Measurements from ENCODE around the gene MUC5B. TPM values are rescaled to one million over a fixed set of nuclear protein-coding genes. Genes with fewer than 3 reads are reported as not detected.

Gene MUC5B
- total RNA-seq, 1 experiment from 2014 or later = 24.3 TPM

GRCh38 chr11:1289211-1289935 lies 66.5 kb downstream of the MUC5B start:
- no TSS peak for BruUV-seq (replicated peaks)
- ChIA-PET POLR2A (ENCODE audit: unreplicated experiment) (no interaction called here), CTCF (no interaction called here)
- Histone ChIP-seq H3K9me2 (replicated peaks; ENCODE audit: low read length) (no peaks in the 10 kb centered on the region), H3K4me3 (ENCODE audit: low read length) (no peak overlapping the region), H3K27me3 (ENCODE audit: low read length) (no peaks in the 10 kb centered on the region), H3K36me3 (ENCODE audit: low read depth, low read length) (peaks cover 15% of the 10 kb centered on the region; the same call in 1 of the 2 replicates), H3K27ac (ENCODE audit: low read length) (no peak overlapping the region), H2AFZ (ENCODE audit: low read length) (no peak overlapping the region), H3F3A (ENCODE audit: low read length, unreplicated experiment) (no peaks in the 10 kb centered on the region), H3K9ac (ENCODE audit: low read length) (no peak overlapping the region), H3K79me2 (ENCODE audit: low read length) (no peaks in the 10 kb centered on the region), H3K9me3 (ENCODE audit: low read length) (no peaks in the 10 kb centered on the region), H3K4me2 (ENCODE audit: low read length) (no peak overlapping the region), H4K20me1 (ENCODE audit: low read length) (no peaks in the 10 kb centered on the region), H3K4me1 (ENCODE audit: insufficient read depth, low read length) (no peaks in the 10 kb centered on the region)
- TF ChIP-seq EZH2phosphoT487 (IDR thresholded peaks at IDR 0.05; ENCODE audit: borderline replicate concordance, low read length) (no peak), EZH2 (IDR thresholded peaks at IDR 0.05; ENCODE audit: low read length, unreplicated experiment) (no peak)
- TF ChIP-seq, protein P1, sequence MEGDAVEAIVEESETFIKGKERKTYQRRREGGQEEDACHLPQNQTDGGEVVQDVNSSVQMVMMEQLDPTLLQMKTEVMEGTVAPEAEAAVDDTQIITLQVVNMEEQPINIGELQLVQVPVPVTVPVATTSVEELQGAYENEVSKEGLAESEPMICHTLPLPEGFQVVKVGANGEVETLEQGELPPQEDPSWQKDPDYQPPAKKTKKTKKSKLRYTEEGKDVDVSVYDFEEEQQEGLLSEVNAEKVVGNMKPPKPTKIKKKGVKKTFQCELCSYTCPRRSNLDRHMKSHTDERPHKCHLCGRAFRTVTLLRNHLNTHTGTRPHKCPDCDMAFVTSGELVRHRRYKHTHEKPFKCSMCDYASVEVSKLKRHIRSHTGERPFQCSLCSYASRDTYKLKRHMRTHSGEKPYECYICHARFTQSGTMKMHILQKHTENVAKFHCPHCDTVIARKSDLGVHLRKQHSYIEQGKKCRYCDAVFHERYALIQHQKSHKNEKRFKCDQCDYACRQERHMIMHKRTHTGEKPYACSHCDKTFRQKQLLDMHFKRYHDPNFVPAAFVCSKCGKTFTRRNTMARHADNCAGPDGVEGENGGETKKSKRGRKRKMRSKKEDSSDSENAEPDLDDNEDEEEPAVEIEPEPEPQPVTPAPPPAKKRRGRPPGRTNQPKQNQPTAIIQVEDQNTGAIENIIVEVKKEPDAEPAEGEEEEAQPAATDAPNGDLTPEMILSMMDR (conservative IDR thresholded peaks at IDR 0.05; ENCODE audit: low read depth, low read length) = no peak
- ATAC-seq (no peak), DNase-seq (no peak)
- intact Hi-C loops (cut with micrococcal nuclease) = no loop called here

- TF ChIP-seq, protein P1 (conservative IDR thresholded peaks at IDR 0.05; ENCODE audit: low read depth, low read length) = no peak
- TF ChIP-seq EZH2phosphoT487 (IDR thresholded peaks at IDR 0.05; ENCODE audit: borderline replicate concordance, low read length) (no peak), EZH2 (IDR thresholded peaks at IDR 0.05; ENCODE audit: low read length, unreplicated experiment) (no peak)
- Histone ChIP-seq H3K79me2 (ENCODE audit: low read length) (no peaks in the 10 kb centered on the region), H3K9ac (ENCODE audit: low read length) (no peak overlapping the region), H3K4me2 (ENCODE audit: low read length) (no peak overlapping the region), H3K9me3 (ENCODE audit: low read length) (no peaks in the 10 kb centered on the region), H4K20me1 (ENCODE audit: low read length) (no peaks in the 10 kb centered on the region), H3K36me3 (ENCODE audit: low read depth, low read length) (peaks cover 15% of the 10 kb centered on the region; the same call in 1 of the 2 replicates), H3K27ac (ENCODE audit: low read length) (no peak overlapping the region), H3K4me1 (ENCODE audit: insufficient read depth, low read length) (no peaks in the 10 kb centered on the region), H3K27me3 (ENCODE audit: low read length) (no peaks in the 10 kb centered on the region), H2AFZ (ENCODE audit: low read length) (no peak overlapping the region), H3F3A (ENCODE audit: low read length, unreplicated experiment) (no peaks in the 10 kb centered on the region), H3K9me2 (replicated peaks; ENCODE audit: low read length) (no peaks in the 10 kb centered on the region), H3K4me3 (ENCODE audit: low read length) (no peak overlapping the region)
- ChIA-PET CTCF (no interaction called here), POLR2A (ENCODE audit: unreplicated experiment) (no interaction called here)
- intact Hi-C loops (cut with micrococcal nuclease) = no loop called here
- no peak for ATAC-seq
- no TSS peak for BruUV-seq (replicated peaks)
- DNase-seq = no peak
These were observed 67.5 kb downstream of the MUC5B start for GRCh38 chr11:1290052-1291040.

Data from PC-3 (cell line).